CD4-positive, alpha-beta T cell treated with Interleukin-4 for 4 hours (primary cell): Measurements from ENCODE around the gene CPXM2.
"Not testable (repeated sequence)": the region's sequence is repeated elsewhere in the genome, so short reads cannot be mapped to it uniquely, and the experiment has no call there.

ENCODE experiments used
- DNase-seq: peaks from one replicate; pipeline ENCODE4 v3.0.0-alpha.2; 2020

Gene CPXM2

DNA sequence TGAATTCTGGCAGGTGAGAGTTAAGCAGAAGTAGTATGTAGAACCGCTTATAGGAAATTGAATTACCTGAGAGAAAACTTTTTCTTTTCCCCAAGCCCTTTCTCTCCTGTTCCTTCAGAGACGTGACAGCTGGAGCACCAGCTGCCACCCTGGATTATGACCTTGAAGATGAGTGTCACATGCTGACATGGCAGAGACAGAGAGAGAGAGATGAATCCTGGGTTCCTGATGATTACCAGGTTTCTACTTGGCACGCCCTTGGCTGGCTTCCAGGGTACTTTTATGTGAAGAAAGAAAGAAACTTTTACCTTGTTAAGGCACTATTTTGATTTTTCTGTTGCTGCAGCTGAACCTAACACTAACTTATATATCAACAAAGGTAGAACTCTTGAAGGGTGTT, 125.6 kb downstream of the CPXM2 start:
- no peak for DNase-seq

DNA sequence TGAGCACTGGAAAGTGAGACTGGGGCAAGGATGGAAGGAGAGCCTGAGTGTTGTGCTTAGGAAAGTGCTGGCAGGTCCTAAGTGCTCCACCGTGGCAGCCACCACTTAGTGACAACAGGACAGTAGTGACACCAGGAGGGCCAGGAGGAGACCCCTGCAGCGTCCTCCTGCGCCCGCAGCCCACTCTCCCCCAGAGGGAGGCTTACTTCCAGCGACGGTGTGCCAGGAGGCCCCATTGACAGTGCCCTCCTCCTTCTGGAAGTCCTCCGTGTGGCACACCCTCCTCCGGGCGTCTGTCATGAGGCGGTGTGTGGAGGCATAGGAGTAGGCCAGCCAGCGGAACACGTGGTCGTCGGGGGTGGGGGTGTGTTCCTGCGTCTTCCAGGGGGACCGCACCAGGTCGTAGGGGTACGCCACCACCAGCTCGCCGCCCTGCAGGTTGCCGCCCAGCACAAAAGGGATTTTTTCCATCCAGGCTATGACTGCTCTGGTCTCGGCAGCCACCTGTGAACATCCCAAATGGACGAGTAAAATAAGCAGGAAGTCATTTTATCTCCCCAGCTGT, 129.9 kb downstream of the CPXM2 start:
- DNase-seq: no peak

DNA sequence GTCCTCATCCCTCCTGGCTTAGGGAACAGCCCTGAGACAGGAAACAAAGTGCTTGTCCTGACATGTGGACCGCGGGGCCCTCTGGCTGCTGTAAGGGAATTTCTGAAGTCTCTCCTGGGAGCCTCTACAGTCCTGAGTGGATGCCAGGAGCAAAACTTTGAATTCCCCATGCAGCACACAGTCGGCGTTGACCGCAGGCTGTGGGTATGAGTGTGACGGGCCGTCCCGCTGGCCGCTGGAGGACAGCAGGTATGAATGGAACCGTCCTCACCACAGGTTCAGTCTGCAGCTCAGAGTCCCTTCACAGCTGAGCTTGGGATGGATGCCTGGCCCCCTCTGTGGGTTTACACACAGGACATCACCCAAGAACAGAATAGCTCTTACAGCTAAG, 130.6 kb downstream of the CPXM2 start:
- DNase-seq: no peak

DNA sequence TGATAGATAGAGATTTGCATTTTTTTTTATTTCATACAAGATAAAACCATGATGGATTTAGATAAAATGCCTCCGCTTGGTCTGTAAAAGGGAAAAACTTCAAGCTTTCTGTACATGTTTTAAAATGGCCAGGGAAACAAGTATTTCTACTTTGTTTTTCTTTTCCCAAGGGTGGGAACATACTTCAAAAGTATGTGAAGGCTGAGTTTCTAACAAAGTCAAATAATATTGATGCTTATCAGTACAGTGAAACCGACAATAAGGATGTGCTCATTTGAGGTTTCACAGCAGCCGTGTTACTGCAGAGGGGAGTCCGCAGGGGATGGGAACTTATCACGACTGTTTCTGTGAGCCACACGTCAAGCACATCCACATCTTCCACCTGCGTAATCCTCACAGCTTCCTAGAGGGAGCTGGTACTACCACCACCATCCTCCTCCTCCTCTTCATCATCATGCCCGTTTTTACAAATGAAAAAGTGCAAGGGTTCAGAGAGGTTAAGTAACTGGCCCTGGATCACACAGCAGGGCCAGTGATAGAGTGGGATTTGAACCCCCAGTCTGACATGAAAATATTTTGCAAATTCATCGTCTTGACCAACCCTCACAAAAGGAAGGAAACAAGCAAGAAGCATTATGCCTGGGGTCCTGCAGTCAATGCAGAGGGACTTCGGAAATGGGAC, 131.1 kb downstream of the CPXM2 start:
- no peak for DNase-seq

DNA sequence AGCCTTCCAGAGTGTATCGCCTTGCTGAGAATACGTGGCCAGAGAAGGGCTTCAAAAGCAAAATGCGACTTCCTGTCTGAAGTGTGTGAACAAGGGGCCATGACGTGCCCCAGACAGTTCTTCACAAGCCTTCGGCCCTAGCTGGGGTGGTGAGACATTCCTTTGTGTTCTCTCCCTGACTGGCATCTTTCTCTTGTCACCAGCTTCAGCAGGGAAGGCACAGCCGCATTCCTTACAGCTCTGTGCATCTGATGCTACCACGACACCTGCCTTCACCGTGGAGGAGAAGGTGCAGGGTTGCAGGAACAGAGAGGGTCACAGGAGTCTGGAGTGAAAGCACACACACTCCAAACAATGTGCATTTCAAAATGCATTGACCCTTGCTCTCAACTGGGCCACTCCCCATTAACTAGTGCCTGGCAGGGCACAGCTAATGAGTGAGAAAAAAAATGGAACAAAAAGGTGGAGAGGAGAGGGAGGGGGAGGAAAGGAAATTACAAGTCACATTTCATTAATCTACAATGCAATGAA, 132.0 kb downstream of the CPXM2 start:
- no peak for DNase-seq

DNA sequence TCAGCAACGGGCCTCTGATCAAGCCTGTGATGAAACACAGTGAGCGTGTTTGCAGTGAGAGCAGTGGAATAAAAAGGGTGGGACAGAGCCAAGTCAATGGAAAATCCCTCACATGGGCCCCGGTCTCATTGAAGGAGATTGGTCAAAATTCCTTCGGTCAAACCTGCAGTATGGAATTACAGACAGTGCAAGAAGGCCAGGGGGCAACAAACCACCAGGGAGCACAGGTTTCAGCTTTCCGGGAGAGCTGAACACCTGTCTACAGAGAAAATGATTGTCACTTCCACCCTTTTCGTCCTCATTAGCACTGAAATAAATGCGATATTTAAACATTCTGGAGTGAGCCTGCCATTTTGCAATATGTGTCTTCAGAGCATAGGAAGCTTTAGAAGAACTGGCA, 132.6 kb downstream of the CPXM2 start:
- DNase-seq: no peak

DNA sequence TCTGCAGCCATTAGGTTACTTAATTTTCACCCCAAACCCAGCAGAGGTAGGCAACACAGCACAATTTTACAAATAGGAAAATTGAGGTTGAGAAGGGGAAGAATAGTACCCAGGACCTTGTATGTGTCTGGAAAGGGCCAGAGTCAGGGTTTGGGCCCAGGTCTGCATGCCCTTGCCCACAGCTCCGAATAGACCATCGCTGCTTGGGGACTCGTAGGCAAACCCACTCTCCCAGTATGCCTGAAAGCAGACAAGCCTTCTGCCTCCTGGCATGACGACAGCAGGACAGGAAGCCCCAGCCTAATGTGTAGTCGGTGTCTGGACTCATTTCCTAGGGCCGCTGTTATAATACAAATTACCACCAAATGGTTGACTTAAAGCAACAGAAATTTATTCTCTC, 133.8 kb downstream of the CPXM2 start:
- no peak for DNase-seq

DNA sequence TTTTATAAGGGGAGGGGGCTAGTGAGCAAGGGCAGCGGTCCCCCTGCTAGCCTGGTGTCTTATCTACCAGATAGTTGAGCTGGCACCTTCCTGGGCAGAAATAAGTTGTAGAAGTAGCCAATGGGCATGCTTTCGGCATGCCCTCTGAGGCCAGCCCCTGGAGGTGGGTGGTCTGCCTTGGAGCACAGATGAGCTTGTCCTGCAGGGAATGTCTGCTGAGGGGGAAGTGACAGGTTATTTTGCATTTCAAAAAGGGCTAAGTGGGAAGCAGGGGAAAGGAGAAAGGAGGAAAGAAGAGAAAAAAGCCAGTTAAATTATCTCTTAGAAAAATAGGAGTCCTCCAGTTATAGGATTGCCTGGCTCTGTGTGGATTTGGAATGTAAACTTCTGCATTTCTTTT, 136.5 kb downstream of the CPXM2 start:
- DNase-seq: no peak

DNA sequence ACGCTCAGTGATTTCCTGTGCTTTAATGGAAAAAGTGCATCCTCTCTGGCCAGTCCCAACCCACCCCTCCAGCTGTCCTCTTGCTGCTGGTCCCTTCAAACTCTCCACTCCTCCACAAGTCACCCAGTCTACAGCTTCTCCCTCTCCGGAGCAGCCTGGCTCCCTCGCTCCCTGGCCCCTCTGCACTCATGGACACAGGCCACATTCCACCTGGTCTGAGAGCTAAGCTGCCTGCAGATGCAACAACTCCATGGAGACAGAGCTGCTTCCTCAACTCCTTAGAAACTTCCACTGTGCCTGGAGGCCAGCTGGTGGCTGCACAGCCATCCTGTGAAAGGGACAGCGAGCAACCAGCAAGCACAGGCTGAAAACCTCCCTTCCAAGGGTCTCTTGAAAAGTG, 137.5 kb downstream of the CPXM2 start:
- DNase-seq: no peak

DNA sequence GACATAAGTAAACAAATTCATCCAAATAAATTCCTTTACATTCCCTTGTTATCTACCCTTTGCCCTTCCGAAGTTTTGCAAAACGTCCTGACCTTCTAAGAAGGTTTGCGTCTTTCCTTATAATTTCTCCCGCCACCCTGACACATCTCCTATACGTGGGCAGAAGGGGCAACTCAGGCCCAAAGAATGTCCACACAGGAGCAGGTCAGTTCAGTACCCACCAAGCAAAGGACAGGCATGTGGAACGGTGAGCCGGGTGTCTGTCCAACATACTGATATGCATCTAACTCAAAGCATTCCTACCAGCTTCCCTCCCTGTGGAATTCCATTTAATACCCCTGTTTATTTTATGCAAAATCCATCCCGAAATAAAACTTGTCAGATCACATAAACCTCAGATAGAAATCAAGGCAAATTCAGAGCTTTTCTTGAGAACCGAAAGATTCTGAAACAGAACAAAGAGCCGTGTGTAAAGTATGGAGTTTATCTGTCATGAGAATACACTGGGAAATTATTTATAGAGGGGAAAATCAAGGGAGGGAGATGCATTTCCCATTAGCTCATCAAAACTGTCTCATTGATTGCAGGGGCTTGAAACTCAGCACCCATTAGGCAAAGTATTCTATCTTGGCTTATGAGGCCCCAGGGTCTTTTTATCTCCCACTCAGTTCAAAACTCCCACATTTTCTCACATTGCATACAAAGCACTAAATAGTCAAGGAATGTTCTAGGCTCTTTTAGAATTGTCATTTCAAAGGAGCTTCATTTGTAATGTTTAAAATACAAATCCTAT, 140.1 kb downstream of the CPXM2 start:
- DNase-seq: no peak

DNA sequence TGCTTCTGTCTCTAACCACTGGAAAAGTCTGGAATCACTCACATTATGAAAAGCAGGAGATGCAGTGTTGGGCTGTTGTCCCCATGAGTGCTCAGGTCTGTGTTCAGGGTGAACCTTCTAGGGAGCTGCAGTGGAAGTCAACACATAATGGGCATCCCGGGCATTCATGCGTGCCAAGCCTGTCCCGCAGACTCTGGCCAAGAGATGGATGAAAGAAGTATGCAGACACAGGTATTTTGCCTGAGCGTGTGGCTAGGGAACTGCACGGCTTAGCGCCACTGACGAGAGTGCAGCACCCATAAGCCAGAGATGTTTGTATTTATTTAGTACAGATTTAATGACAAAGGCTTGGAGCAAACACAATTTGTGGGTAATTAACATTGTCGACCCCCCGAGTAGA, 140.7 kb downstream of the CPXM2 start:
- no peak for DNase-seq

DNA sequence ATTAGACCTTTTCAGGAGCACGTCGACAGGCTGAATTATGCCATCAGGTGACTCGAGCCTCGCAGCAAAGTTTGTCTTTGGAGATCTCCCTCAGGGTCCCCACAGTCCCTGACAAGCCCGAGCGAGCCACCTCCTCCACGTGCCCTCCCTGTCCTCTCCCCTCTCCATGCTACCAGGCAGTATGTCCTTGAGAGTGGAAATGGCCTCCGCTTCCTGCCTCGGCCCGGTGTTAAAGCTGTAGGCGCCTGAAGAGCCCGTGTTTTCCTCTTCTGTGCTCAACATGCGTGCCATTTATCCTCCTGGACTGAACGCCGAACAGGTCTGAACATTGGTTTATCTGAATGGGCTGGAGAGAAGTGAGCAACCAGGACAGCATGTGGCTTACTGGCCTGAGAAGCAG, 142.9 kb downstream of the CPXM2 start:
- DNase-seq: no peak

DNA sequence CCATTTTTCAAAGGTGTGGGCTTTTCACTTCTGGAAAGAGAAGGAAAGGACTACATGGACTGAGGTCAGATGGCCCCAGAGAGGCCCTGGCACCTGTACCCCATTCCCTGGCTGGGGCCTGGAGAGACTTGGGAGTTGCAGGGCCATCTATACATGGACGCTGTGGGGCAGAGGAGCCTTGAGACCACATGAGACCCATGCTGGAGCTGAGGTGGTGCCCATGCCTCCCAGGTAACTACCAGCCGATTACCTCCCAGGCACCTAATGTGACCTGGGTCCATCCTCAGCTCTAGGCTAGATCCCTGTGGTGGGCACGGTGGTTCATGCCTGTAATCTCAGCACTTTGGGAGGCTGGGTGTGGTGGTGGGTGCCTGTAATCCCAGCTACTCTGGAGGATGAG, 144.2 kb downstream of the CPXM2 start:
- no peak for DNase-seq

DNA sequence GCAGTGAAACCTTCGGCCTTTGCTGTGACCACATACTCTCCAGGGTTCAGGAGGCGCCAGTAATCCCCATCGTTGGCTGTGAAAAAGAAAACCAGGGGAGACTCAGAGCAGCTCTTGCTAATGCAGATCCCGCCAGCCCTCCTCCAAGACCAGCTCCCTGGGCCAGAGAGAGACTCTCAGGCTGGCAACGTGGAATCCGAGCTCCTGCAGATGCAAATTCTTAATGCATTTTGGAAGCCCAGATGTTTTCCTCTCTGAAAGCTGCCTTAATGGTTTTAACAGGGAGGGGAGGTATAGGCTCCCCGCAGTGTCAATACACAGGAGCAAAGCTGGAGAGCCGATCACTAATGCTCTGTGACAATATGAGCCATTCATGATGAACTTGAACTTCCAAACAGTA, 144.7 kb downstream of the CPXM2 start:
- no peak for DNase-seq

DNA sequence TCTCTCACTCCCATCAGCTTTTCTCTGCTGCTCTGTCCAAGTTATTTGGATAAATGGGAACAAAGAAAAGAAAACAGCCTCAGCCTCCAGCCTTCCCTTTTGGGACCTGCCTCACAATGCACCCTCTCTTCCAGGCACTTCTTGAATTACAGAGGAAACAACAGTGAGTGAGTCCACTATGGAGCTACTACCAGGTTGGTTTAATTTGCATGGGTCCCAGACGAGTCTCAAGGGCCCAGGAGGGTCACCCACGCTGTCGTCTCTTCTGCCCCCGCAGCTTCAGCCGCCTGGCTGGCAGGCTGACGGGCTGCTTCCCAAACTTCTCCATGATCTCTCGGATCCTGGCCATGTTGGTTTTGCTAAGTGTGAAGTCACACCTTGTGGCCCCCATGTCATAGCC, 145.1 kb downstream of the CPXM2 start:
- DNase-seq: no peak

DNA sequence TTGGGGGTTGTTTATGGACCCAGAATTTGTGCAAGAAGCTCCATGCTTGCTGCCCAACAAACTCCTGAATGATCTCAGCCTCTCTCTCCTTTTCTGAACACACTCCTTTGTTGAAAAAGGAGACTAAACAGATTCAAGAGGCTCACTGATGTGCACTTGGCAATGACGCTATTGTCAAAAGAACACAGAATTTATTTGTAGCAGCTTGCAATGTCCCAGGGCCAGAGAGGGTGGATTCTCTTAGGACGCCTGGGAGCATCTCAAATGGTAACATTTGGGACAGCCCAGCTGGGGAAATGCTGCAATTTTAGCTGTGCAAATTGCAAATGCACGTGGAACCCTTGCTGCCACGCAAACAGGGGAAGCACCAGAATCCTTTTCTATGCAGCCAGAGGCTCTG, 145.5 kb downstream of the CPXM2 start:
- no peak for DNase-seq

DNA sequence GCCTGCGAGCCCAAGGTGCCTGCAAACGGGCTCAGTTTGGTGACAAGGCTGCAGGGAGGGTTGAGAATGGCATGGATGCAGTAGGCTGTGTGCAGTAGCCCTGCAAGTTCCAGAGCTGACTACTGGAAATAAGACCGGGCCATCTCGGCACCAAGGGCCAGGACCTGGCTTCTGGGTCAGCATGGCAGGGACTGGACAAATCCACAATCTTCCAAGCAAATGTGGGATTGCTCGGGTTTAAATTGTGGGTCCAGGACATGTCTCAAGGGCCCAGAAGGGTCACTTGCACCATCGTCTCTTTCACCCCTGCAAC, 147.4 kb downstream of the CPXM2 start:
- DNase-seq: no peak

DNA sequence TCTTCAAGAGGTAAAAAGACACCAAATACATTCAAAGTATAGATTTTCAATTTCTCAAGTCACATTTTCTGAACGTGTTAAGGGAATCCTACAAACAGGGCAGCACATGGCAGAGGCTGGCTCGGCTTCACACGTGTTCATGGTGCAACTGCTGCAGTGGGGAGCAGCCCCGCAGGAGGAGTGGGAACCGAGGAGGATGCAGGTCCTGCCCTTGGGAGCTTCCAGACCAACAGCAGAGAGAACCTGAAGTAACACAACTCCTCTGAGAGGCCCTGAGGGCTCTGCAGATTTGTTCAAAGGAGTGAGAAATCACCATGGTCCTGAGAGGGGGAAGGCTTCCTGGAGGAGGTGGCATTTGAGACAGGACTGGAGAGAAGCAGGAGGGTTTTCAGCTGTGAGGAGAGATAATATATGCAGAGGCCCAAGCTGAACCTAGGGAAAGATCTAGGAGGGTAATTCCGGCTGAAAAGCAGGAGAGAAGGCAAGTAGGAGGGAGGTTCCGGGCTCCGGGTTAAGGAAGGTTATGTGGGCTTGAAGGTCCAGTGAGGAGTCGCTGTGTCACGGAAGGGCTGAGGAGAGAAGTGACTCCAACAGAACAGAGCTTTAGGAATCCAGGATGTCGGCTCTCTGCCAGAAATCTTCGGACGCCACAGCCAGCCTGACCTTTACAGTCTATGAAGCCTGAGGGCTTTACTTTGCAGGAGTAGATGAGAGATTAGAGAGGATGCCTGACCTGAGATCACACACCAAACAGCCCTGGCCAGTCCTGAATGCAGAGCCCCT, 148.0 kb downstream of the CPXM2 start:
- DNase-seq: no peak

DNA sequence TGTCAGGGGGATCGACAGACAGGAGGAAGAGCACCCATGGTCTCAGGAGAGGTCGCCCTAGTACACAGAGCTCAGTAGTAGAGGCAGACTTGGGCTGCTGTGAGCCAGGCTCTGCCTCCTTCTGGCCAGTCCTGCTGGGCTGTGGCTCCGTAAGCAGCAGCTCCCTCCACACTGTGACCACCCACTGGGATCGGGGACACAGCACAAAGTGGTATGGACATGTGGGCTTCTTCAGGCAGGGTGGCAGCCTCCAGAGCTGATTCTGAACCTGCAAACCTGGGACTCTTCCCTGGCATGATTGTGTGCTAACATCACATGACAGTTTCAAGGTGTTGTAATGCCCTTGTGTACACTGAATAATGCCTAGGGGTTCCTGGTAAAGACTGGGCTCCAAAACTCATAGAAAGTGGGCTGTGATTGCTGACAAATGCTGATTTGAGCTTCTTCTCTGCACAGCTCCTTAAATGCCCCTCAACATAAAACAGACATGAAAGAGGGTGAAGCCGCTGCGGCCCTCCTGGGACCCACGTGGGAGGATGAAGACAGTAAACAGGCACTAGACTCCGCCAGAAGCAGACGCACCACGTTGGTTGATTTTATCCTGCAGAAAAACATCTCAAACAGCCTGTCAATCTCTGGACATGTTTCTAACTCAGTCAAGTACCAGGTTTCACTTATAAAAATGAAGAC, 148.7 kb downstream of the CPXM2 start:
- DNase-seq: no peak

DNA sequence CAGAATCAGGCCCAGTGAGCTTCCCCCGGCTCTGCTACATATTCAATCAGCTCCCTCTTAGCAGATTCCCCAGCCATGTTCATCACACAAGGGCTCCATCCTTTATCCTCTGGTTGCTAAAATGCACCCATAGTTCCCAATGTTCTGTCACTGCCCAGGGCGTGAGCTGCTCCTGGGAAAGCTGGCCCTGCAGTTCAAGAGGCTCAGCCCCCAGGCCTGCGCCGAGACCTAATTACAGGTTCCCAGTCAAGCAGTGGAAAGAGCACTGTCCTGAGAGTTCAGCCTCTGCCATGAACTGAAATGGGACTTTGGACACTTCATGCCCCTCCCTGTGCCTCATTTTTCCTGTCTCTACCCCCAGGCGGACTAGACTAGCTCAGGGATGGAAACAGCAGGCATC, 149.9 kb downstream of the CPXM2 start:
- no peak for DNase-seq

DNA sequence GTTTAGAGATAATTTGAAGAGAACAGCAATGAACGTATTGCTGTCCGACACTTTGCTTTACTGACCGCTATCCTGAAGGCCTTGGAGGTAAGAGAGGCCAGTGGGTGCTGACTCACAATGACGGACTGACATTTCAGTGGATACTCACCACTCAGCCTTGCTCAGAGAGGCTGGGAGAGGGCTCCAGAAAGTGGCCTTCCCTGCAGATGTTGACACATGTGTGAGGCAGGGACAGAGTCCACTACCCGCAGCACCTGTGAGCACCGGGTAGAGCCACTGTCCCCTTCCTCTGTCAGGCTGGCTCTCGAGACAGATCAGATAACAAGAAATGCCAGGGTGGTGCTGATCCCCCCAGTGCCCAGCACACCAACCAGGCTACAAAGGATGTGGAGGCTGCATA, 150.5 kb downstream of the CPXM2 start:
- no peak for DNase-seq

DNA sequence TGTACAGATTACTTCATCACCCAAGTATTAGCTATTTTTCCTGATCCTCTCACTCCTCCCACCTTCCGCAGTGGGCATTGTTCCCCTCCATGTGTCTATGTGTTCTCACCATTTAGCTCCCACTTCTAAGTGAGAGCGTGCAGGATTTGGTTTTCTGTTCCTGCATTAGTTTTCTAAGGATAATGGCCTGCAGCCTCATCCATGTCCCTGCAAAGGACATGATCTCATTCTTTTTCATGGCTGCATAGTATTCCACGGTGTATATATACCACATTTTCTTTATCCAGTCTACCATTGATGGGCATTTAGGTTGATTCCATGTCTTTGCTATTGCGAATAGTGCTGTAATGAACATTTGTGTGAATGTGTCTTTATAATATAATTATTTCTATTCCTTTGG, 154.7 kb downstream of the CPXM2 start:
- DNase-seq: not testable (repeated sequence)

DNA sequence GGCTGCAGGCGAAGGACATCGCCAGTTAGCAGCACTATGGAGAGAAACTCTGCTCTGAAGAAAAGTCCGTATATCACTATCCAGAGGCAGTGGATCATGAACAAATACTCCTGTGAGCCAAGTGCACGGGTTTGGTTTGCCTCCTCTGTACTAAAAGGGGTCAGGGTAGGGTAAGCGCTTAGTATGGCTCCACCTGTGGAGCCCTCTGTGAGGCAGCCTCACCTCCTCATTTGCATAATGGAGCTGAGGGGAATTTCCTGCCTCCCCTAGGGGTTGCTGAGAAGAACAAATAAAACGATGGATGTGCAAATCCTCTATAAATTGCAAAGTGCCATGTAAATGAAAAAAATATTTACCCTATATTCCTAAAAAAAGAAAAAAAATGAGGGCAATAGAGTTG, 162.1 kb downstream of the CPXM2 start:
- no peak for DNase-seq
